Nephron (organoid): ENCODE data around the gene FAAP100.
"Not testable (repeated sequence)": the region's sequence is repeated elsewhere in the genome, so short reads cannot be mapped to it uniquely, and the experiment has no call there.

ENCODE experiments used
- H3K27ac Mint-ChIP-seq, 3 experiments: 2 replicates each; pipeline ENCODE4 v1.8.0; 2020; ENCODE audit warnings: mixed read lengths in 3 of 3, mild to moderate bottlenecking in 2 of 3, moderate library complexity in 1 of 3
- H3K27me3 Mint-ChIP-seq: 2 replicates; pipeline ENCODE4 v1.8.0; 2021; ENCODE audit warnings: low read depth, mild to moderate bottlenecking, moderate library complexity, mixed read lengths
- H3K36me3 Mint-ChIP-seq: 2 replicates; pipeline ENCODE4 v1.8.0; 2020; ENCODE audit warnings: low read depth, mixed read lengths
- H3K4me1 Mint-ChIP-seq: 2 replicates; pipeline ENCODE4 v1.8.0; 2020; ENCODE audit warnings: mixed read lengths
- H3K4me3 Mint-ChIP-seq, 3 experiments: 2 replicates each; pipeline ENCODE4 v1.8.0; 2020; ENCODE audit warnings: mild to moderate bottlenecking in 3 of 3, mixed read lengths in 3 of 3, moderate library complexity in 2 of 3
- H3K9me3 Mint-ChIP-seq: 2 replicates; pipeline ENCODE4 v1.8.0; 2020; ENCODE audit warnings: mixed read lengths
- TF ChIP-seq, protein P1 (sequence below), 3 experiments: fragments of 200-600 bp; sonication (generic); IDR thresholded peaks; one replicate each; pipeline ENCODE4 v1.5.0; 2021; ENCODE audit warnings: antibody characterized with exemption in 3 of 3; ENCODE audit not compliant: unreplicated experiment in 3 of 3

FAAP100 gene

DNA sequence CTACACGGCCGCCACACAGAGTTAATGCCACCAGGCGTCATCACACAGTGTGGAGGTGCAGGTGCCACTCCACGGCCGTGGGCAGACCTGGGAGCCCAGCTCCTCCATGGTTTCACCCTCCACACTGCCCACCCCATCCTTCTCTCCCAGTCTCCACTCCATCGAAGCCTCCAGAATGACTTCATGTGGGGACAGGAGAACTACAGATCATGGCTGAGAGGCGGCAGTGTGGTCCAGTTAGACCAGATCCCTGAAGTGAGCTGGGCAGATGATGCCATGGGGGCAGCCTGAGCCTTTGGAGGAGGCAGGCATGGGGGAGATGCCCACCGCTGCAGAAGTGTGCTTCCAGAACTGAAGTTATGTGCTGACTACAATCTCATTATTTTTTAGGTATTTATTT is 38.0 kb upstream of the FAAP100 start:
- H3K27ac Mint-ChIP-seq, result no peak overlapping the region

DNA sequence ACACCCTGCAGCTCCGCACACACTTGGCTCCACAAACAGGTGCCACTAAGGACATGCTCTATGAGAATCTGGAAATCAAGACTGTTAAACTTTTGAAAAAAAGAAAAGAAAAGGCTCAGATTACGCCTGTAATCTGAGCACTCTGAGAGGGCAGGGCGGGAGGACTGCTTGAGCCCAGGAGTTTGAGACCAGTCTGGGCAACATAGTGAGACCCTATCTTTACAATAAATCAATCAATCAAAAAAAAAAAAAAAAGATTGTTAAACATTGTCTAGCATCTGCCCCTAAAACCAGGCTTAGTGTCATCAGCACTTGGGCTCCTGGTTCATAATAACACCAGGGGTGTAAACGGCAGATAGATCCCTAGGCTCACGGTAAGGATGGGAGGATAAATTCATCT is 37.5 kb upstream of the FAAP100 start:
- H3K27ac Mint-ChIP-seq, result no peak overlapping the region
- H3K9me3 Mint-ChIP-seq, result no peaks in the 10 kb centered on the region
- TF ChIP-seq, protein P1, sequence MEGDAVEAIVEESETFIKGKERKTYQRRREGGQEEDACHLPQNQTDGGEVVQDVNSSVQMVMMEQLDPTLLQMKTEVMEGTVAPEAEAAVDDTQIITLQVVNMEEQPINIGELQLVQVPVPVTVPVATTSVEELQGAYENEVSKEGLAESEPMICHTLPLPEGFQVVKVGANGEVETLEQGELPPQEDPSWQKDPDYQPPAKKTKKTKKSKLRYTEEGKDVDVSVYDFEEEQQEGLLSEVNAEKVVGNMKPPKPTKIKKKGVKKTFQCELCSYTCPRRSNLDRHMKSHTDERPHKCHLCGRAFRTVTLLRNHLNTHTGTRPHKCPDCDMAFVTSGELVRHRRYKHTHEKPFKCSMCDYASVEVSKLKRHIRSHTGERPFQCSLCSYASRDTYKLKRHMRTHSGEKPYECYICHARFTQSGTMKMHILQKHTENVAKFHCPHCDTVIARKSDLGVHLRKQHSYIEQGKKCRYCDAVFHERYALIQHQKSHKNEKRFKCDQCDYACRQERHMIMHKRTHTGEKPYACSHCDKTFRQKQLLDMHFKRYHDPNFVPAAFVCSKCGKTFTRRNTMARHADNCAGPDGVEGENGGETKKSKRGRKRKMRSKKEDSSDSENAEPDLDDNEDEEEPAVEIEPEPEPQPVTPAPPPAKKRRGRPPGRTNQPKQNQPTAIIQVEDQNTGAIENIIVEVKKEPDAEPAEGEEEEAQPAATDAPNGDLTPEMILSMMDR (IDR thresholded peaks at IDR 0.05; ENCODE audit: unreplicated experiment in 3 of 3), result no peak
- H3K4me1 Mint-ChIP-seq, result no peaks in the 10 kb centered on the region
- H3K36me3 Mint-ChIP-seq, result peaks cover 76% of the 10 kb centered on the region
- H3K27me3 Mint-ChIP-seq, result no peaks in the 10 kb centered on the region
- no peak overlapping the region for H3K4me3 Mint-ChIP-seq

More for the DNA sequence above, 38.0 kb upstream of the FAAP100 start:
- no peaks in the 10 kb centered on the region for H3K9me3 Mint-ChIP-seq
- H3K4me3 Mint-ChIP-seq, result no peak overlapping the region
- TF ChIP-seq, protein P1 (IDR thresholded peaks at IDR 0.05; ENCODE audit: unreplicated experiment in 3 of 3), result no peak
- H3K36me3 Mint-ChIP-seq, result peaks cover 75% of the 10 kb centered on the region
- no peaks in the 10 kb centered on the region for H3K4me1 Mint-ChIP-seq
- no peaks in the 10 kb centered on the region for H3K27me3 Mint-ChIP-seq

DNA sequence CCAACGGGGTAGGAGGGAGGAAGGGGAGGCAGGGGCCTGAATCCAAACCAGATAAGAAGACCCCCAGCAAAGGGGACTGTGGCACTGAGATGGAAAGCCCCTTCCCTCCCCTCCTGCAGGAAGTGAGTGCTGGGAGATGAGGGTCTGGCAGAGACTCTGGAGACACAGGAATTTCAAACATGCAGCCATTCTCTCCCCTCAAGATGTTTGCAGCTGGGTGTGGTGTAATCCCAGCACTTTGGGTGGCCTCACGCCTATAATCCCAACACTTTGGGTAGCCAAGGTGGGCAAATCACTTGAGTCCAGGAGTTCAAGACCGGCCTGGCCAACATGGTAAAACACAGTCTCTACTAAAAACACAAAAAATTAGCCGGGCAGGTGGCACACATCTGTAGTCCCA is 33.9 kb upstream of the FAAP100 start:
- Mint-ChIP-seq H3K27me3 (no peaks in the 10 kb centered on the region), H3K9me3 (no peaks in the 10 kb centered on the region), H3K4me3 (no peak overlapping the region), H3K27ac (no peak overlapping the region), H3K36me3 (peaks cover 78% of the 10 kb centered on the region), H3K4me1 (no peaks in the 10 kb centered on the region)
- TF ChIP-seq, protein P1 (IDR thresholded peaks at IDR 0.05; ENCODE audit: unreplicated experiment in 3 of 3), result no peak

DNA sequence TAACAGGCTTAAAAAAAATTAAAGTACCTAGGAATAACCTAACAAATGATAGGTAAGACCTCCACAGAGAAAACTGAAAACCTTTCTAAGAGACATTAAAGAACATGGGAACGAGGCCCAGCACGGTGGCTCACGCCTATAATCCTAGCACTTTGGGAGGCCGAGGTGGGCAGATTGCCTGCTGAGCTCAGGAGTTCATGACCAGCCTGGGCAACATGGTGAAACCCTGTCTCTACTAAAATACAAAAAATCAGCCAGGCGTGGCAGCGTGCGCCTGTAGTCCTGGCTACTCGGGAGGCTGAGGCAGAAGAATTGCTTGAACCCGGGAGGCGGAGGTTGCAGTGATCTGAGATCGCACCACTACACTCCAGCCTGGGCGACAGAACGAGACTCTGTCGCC is 32.6 kb upstream of the FAAP100 start:
- H3K36me3 Mint-ChIP-seq, result peaks cover 77% of the 10 kb centered on the region
- not testable (repeated sequence) for H3K27ac Mint-ChIP-seq, H3K4me1 Mint-ChIP-seq, H3K27me3 Mint-ChIP-seq, H3K4me3 Mint-ChIP-seq, H3K9me3 Mint-ChIP-seq

DNA sequence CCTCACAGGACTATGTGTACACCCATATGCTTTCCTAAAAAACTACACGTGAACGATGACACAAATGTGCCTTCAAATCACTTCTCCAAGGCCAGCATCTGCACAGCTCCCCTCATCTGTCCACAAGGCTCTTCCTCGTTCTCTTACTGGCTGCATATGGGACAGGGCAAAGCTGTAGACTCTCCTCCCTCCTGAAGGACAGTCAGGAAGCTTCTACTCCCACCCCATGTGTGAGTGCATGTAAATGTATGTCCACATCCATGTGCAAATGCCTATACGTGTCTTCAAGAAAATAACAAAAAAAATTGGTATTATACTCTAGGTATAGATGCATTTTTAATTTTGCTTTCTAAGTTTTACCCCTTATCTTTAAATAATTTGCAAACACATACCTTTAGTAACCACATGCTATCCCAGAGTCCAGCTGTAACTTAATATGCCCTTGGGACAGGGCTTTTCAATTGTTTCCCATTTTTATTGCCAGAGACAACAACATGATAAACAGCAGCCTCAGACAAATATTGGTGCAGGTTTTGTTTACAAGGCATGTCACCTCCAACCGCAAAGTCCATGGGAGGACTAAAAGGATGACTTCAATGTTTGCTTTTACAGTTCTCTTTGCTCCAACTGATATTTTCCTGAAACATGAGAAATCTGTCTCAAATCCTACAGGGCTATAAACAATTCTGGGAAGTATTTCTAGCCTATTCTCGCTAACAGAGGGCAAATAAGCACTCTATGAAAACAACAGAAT is 31.6 kb upstream of the FAAP100 start:
- TF ChIP-seq, protein P1 (IDR thresholded peaks at IDR 0.05; ENCODE audit: unreplicated experiment in 3 of 3), result no peak
- H3K9me3 Mint-ChIP-seq, result no peaks in the 10 kb centered on the region
- no peaks in the 10 kb centered on the region for H3K4me1 Mint-ChIP-seq
- H3K4me3 Mint-ChIP-seq, result no peak overlapping the region
- peak overlapping the region in 1 of 3 experiments; percentile 9 for H3K27ac Mint-ChIP-seq
- H3K27me3 Mint-ChIP-seq, result no peaks in the 10 kb centered on the region
- H3K36me3 Mint-ChIP-seq, result peaks cover 74% of the 10 kb centered on the region

DNA sequence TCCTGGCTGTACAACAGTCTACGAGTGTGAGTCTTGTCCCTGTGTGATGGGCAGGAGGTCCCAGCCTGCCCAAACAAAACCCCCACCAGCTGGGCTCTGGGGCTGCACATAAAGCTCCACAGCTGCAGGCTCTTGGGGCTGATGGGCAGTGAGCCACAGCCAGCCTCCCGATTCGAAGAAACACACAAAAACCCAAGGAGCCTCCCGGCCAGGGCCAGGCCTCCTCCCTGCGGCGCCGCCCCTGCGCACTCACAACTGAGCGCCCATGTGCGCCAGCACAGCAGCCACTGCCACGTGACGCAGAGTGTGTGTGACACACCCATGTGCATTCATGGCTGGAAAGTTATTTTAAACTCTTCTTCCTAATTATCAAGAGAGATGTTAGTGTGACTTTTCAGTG is 30.6 kb upstream of the FAAP100 start:
- TF ChIP-seq, protein P1 (IDR thresholded peaks at IDR 0.05; ENCODE audit: unreplicated experiment in 3 of 3), result no peak
- Mint-ChIP-seq H3K27me3 (no peaks in the 10 kb centered on the region), H3K9me3 (no peaks in the 10 kb centered on the region), H3K27ac (no peak overlapping the region), H3K4me1 (peaks cover 4% of the 10 kb centered on the region), H3K4me3 (no peak overlapping the region), H3K36me3 (peaks cover 73% of the 10 kb centered on the region)
